ENCODE results near the gene FOXP1.

The FOXP1 gene

GRCh38 chr3:70996082-70996481, 587.4 kb downstream of the FOXP1 start:
- H3K36me3 ChIP-seq (ENCODE audit: control insufficient read depth in 1 of 2, insufficient read depth in 2 of 2, low read length in 2 of 2) = no peaks in the 10 kb centered on the region
- no peak overlapping the region for H2AFZ ChIP-seq (ENCODE audit: insufficient read depth, low read length, poor library complexity)

DNA sequence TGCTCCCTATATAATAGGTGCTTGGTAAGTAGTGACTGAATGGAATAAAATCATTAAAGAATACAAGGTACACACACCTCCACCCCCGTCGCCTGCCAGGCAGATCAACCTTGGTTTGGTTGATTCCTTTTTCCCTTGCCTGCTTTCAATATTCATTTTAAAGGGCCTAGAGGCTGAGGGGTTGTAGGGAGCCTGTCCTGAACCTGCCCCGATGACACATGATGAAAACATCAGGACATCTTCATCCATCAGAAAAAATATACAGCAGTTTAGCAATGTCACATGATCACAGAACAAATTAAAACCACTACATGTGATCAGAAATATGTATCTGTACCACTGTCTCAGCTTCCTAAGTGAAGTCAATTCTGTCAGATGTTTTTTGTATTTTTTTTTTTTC, 588.9 kb downstream of the FOXP1 start:
- H2AFZ ChIP-seq (ENCODE audit: insufficient read depth, low read length, poor library complexity) = no peak overlapping the region

More at GRCh38 chr3:70996082-70996481, 587.4 kb downstream of the FOXP1 start:
- H3K79me1 ChIP-seq (ENCODE audit: low read length) = no peaks in the 10 kb centered on the region
- H3K9me3 ChIP-seq (ENCODE audit: insufficient read depth, low read depth, low read length) = no peaks in the 10 kb centered on the region
- H3K4me1 ChIP-seq (ENCODE audit: control insufficient read depth in 1 of 2, insufficient read depth in 2 of 2, low read length in 2 of 2) = no peaks in the 10 kb centered on the region
- H3K4me2 ChIP-seq (ENCODE audit: low read length) = no peak overlapping the region
- no peaks in the 10 kb centered on the region for H3K79me2 ChIP-seq (ENCODE audit: control insufficient read depth, insufficient read depth, low read length, poor library complexity)
- H3K23ac ChIP-seq (ENCODE audit: low read length) = no peak overlapping the region
- no peak overlapping the region for H2BK120ac ChIP-seq (ENCODE audit: insufficient read depth, low read length, poor library complexity)
- no peak overlapping the region for H3K4ac ChIP-seq (ENCODE audit: low read depth, low read length)
- H3K27me3 ChIP-seq (ENCODE audit: insufficient read depth, low read length) = no peaks in the 10 kb centered on the region
- H4K8ac ChIP-seq (ENCODE audit: low read depth, low read length) = no peak overlapping the region
- no peak overlapping the region for H3K14ac ChIP-seq (ENCODE audit: low read length)
- no peak for DNase-seq
- H3K4me3 ChIP-seq (ENCODE audit: low read depth, low read length) = no peak overlapping the region
- H2AK5ac ChIP-seq (ENCODE audit: low read length) = no peak overlapping the region
- no peak overlapping the region for H4K91ac ChIP-seq (ENCODE audit: low read depth, low read length)
- no peak overlapping the region for H3K9ac ChIP-seq (ENCODE audit: low read length)
- WGBS (ENCODE audit: extremely low coverage, insufficient coverage, insufficient read length) = no CpG with 5 or more reads among the region's 7 CpGs
- H2BK5ac ChIP-seq (ENCODE audit: low read depth, low read length, poor library complexity) = no peak overlapping the region
- H3K27ac ChIP-seq (ENCODE audit: low read depth, low read length) = no peak overlapping the region
- no peak overlapping the region for H3K18ac ChIP-seq (ENCODE audit: low read length)
- H2BK12ac ChIP-seq (ENCODE audit: low read length) = no peak overlapping the region
- no peak overlapping the region for H4K12ac ChIP-seq (ENCODE audit: low read depth, low read length)

GRCh38 chr3:70992562-70993204, 590.8 kb downstream of the FOXP1 start:
- Histone ChIP-seq H2AFZ (ENCODE audit: insufficient read depth, low read length, poor library complexity) (no peak overlapping the region), H3K79me2 (ENCODE audit: control insufficient read depth, insufficient read depth, low read length, poor library complexity) (no peaks in the 10 kb centered on the region), H2BK5ac (ENCODE audit: low read depth, low read length, poor library complexity) (no peak overlapping the region), H3K27me3 (ENCODE audit: insufficient read depth, low read length) (no peaks in the 10 kb centered on the region), H3K14ac (ENCODE audit: low read length) (no peak overlapping the region), H3K23ac (ENCODE audit: low read length) (no peak overlapping the region), H3K4me1 (ENCODE audit: control insufficient read depth in 1 of 2, insufficient read depth in 2 of 2, low read length in 2 of 2) (no peaks in the 10 kb centered on the region), H2BK12ac (ENCODE audit: low read length) (no peak overlapping the region), H3K36me3 (ENCODE audit: control insufficient read depth in 1 of 2, insufficient read depth in 2 of 2, low read length in 2 of 2) (peaks cover 0 to 1% of the 10 kb centered on the region in 2 experiments), H4K12ac (ENCODE audit: low read depth, low read length) (no peak overlapping the region), H3K4me2 (ENCODE audit: low read length) (no peak overlapping the region), H2BK120ac (ENCODE audit: insufficient read depth, low read length, poor library complexity) (no peak overlapping the region), H4K91ac (ENCODE audit: low read depth, low read length) (no peak overlapping the region), H3K27ac (ENCODE audit: low read depth, low read length) (no peak overlapping the region), H4K8ac (ENCODE audit: low read depth, low read length) (no peak overlapping the region), H3K4ac (ENCODE audit: low read depth, low read length) (no peak overlapping the region), H3K18ac (ENCODE audit: low read length) (no peak overlapping the region), H2AK5ac (ENCODE audit: low read length) (no peak overlapping the region), H3K79me1 (ENCODE audit: low read length) (no peaks in the 10 kb centered on the region), H3K4me3 (ENCODE audit: low read depth, low read length) (no peak overlapping the region), H3K9me3 (ENCODE audit: insufficient read depth, low read depth, low read length) (no peaks in the 10 kb centered on the region), H3K9ac (ENCODE audit: low read length) (no peak overlapping the region)
- WGBS (ENCODE audit: extremely low coverage, insufficient coverage, insufficient read length) = no CpG with 5 or more reads among the region's 11 CpGs
- DNase-seq = no peak

More for the DNA sequence above, 588.9 kb downstream of the FOXP1 start:
- Histone ChIP-seq H3K4me2 (ENCODE audit: low read length) (no peak overlapping the region), H3K23ac (ENCODE audit: low read length) (no peak overlapping the region), H4K91ac (ENCODE audit: low read depth, low read length) (no peak overlapping the region), H3K14ac (ENCODE audit: low read length) (no peak overlapping the region), H3K79me1 (ENCODE audit: low read length) (no peaks in the 10 kb centered on the region), H3K27me3 (ENCODE audit: insufficient read depth, low read length) (no peaks in the 10 kb centered on the region), H3K79me2 (ENCODE audit: control insufficient read depth, insufficient read depth, low read length, poor library complexity) (no peaks in the 10 kb centered on the region), H4K12ac (ENCODE audit: low read depth, low read length) (no peak overlapping the region), H3K27ac (ENCODE audit: low read depth, low read length) (no peak overlapping the region), H3K4me3 (ENCODE audit: low read depth, low read length) (no peak overlapping the region), H2BK12ac (ENCODE audit: low read length) (no peak overlapping the region), H3K4ac (ENCODE audit: low read depth, low read length) (no peak overlapping the region), H3K4me1 (ENCODE audit: control insufficient read depth in 1 of 2, insufficient read depth in 2 of 2, low read length in 2 of 2) (no peaks in the 10 kb centered on the region), H2AK5ac (ENCODE audit: low read length) (no peak overlapping the region), H3K36me3 (ENCODE audit: control insufficient read depth in 1 of 2, insufficient read depth in 2 of 2, low read length in 2 of 2) (no peaks in the 10 kb centered on the region), H2BK5ac (ENCODE audit: low read depth, low read length, poor library complexity) (no peak overlapping the region), H2BK120ac (ENCODE audit: insufficient read depth, low read length, poor library complexity) (no peak overlapping the region), H4K8ac (ENCODE audit: low read depth, low read length) (no peak overlapping the region), H3K9ac (ENCODE audit: low read length) (no peak overlapping the region), H3K9me3 (ENCODE audit: insufficient read depth, low read depth, low read length) (no peaks in the 10 kb centered on the region), H3K18ac (ENCODE audit: low read length) (no peak overlapping the region)
- no CpG with 5 or more reads among the region's 3 CpGs for WGBS (ENCODE audit: extremely low coverage, insufficient coverage, insufficient read length)
- no peak for DNase-seq

DNA sequence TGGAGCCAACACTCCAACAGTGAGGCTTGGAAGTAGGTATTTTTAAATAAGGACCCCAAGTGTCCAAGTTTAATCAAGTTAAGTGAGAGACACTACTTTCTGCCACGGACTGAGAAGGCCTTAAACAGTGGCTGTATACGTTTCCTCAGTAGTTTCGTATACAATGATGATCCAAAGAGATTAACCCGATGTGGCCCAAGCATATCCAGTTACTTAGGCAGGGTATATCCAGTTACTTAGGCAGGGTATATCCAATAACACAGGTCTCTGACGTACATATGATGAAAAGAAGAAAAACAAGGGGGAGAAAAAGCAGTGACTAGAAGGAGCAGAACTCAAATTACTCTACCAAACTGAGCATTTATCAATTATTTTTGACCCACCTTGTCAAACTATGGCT, 591.4 kb downstream of the FOXP1 start:
- Histone ChIP-seq H3K14ac (ENCODE audit: low read length) (no peak overlapping the region), H3K4ac (ENCODE audit: low read depth, low read length) (no peak overlapping the region), H3K36me3 (ENCODE audit: control insufficient read depth in 1 of 2, insufficient read depth in 2 of 2, low read length in 2 of 2) (peaks cover 0 to 2% of the 10 kb centered on the region in 2 experiments), H3K4me1 (ENCODE audit: control insufficient read depth in 1 of 2, insufficient read depth in 2 of 2, low read length in 2 of 2) (no peaks in the 10 kb centered on the region), H3K18ac (ENCODE audit: low read length) (no peak overlapping the region), H2BK120ac (ENCODE audit: insufficient read depth, low read length, poor library complexity) (no peak overlapping the region), H3K27ac (ENCODE audit: low read depth, low read length) (no peak overlapping the region), H3K79me2 (ENCODE audit: control insufficient read depth, insufficient read depth, low read length, poor library complexity) (no peaks in the 10 kb centered on the region), H4K12ac (ENCODE audit: low read depth, low read length) (no peak overlapping the region), H3K9ac (ENCODE audit: low read length) (no peak overlapping the region), H3K4me2 (ENCODE audit: low read length) (no peak overlapping the region), H4K91ac (ENCODE audit: low read depth, low read length) (no peak overlapping the region), H2BK5ac (ENCODE audit: low read depth, low read length, poor library complexity) (no peak overlapping the region), H3K79me1 (ENCODE audit: low read length) (no peaks in the 10 kb centered on the region), H2AK5ac (ENCODE audit: low read length) (no peak overlapping the region), H2BK12ac (ENCODE audit: low read length) (no peak overlapping the region), H3K9me3 (ENCODE audit: insufficient read depth, low read depth, low read length) (no peaks in the 10 kb centered on the region), H2AFZ (ENCODE audit: insufficient read depth, low read length, poor library complexity) (no peak overlapping the region), H3K4me3 (ENCODE audit: low read depth, low read length) (no peak overlapping the region), H3K27me3 (ENCODE audit: insufficient read depth, low read length) (no peaks in the 10 kb centered on the region), H4K8ac (ENCODE audit: low read depth, low read length) (no peak overlapping the region), H3K23ac (ENCODE audit: low read length) (no peak overlapping the region)
- no peak for DNase-seq
- no CpG with 5 or more reads among the region's 5 CpGs for WGBS (ENCODE audit: extremely low coverage, insufficient coverage, insufficient read length)

All from trophoblast cell (in vitro differentiated cells and primary cell).